ENCODE data around the gene KCTD16.
A peak's percentile ranks its signal among the peaks of the same experiment; 100 is the strongest.

KCTD16 gene

GRCh38 chr5:144170276-144171024, at the start of gene KCTD16, which contains the start of gene YIPF5:
KCTD16 (plus strand) TSS chr5:144170873.
YIPF5 (minus strand) TSS chr5:144170659; CDS start chr5:144169955, 704 bp downstream.
- peak; percentile 98 for DNase-seq (ENCODE audit: low spot score)

DNA sequence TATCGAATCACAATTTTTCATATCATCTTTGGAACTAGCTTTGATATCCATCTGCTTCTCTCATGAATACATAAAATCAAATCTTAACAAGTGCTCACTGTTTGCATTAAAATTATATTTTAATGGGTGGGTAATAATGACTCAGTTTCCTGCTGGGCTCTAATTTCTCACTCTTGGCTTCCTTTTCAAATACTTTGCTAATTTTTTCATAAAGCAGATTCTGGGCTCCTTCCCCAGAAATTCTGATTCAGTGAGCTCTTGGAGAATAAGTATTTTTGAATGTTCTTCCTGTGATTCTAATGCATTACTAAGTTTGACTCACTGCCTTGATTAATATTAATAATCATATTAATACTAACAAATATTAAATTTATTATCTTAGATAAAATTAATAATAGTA, 49.1 kb upstream of the KCTD16 start:
- DNase-seq (ENCODE audit: low spot score) = no peak

GRCh38 chr5:144122081-144122480, 48.6 kb upstream of the KCTD16 start:
- DNase-seq (ENCODE audit: low spot score) = no peak

GRCh38 chr5:144122641-144123040, 48.0 kb upstream of the KCTD16 start:
- no peak for DNase-seq (ENCODE audit: low spot score)

DNA sequence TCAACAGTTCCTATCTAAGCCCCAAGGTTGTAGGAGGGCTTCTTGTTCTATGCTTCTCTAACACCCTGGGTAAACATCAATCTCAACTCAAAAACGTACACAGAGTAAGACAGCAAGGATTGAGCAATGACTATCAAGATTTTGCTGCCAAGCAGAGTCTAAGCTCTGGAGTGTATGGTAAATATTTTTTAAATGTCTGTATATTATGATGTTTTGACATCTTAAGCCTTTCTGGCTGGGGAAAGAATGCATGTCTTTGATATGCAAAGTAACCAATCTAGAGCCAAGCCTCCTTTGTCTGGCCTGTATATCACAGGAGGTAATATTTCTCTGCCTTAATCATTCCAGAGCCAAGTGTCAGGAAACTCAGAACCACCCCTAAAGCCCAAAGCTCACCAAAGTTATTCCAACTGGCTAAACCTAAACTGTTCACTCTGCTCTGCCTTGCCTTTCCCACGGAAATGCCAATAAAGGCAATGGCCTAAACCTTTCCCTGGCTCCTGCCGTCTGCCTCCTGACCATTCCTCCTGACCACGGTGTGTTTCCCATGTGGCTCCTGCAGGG, 45.4 kb upstream of the KCTD16 start:
- no peak for DNase-seq (ENCODE audit: low spot score)

- DNase-seq (ENCODE audit: low spot score) = no peak
Observed at GRCh38 chr5:144126707-144127106, 44.0 kb upstream of the KCTD16 start.

DNA sequence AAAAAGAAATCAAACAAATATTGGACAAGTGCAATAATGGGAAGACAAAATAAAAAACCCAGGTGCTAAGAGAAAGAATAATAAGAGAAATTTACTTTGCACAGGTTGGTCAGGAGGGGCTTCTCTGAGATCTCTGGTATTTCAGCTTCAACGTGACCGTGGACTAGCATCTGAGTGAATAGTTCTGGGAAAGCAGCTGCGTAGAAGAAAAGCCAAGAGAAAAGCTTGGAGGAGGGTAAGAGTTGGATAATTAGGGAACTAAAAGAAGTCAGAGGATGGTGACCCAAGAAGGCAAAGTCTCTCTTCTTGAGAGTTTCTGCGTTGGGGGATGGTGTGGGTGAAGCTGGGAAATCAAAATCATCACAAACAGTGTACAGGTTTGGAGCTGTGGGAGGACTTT, 41.8 kb upstream of the KCTD16 start:
- no peak for DNase-seq (ENCODE audit: low spot score)

- no peak for DNase-seq (ENCODE audit: low spot score)
Observed at GRCh38 chr5:144130306-144130705, 40.4 kb upstream of the KCTD16 start.

DNA sequence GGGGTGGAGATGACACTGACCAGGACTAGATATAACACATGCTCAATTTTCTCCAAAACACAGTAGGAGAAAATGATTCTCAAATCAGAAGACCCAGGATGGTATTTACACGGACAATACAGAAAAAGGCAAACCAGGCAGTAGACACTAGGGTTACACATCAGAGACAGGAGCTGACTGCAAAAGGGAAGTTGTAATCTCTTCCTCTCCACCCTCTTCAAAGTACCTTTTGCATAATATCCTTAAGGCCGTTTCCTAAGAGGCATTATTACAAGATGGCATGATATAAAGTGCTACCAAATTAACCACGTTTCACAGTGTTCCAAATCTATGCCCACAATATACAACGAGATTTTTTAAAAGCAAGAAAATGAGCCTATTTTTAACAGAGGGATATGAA, 39.4 kb upstream of the KCTD16 start:
- DNase-seq (ENCODE audit: low spot score) = no peak

DNA sequence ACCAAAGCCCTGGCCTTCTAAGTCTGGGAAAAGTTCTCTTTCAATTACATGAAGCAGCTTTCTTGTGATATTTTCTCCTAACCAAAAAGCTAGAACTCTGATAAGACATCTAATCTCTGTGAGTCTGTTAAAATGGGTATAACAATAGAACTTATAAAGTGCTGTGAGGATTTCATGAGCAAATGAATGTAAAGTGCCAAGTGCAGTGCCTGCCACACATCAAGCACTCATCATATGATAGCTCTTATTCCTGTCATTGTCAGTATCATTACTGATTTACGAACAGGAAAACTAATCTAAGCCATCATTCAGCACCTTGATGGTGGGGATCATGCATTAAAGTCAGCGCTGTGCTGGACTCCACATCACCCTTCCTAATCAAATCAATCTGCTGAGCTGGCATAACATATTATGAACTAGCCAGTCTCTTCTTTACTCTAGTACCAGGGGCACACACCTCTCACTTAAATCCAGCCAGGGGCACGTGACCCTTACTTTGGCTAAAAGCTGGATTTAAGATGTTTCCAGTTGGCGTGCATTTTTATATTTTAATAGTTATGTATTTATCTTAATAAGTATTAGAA, 37.5 kb upstream of the KCTD16 start:
- DNase-seq (ENCODE audit: low spot score) = no peak

DNA sequence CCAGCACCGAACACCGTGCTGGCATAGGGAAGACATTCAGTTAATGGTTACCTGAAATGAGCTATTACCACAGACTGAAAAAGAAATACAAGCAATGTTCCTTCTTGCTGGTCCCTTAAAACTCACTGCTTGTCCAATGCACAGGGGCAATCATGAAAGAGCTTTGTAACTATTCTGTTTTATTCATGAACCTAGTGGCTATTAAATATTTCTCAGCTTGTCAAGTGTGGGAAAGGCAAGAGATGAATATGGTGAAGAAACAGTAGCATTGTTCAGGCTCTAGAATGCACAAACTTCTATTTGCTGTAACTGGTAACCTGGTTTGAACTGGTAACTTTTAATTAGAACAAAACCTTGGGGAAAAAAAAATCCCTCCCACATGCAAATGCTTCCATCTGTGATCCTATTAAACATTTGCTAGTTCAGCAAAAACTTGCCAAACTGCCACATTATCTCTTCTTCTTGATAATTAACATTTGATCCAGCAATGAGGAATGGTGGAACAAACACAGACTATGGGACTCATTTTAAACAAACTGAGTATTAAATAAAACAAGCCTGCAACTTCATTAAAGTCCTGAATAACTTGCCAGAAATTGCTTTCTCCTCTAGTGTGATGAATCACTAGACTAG, 36.4 kb upstream of the KCTD16 start:
- no peak for DNase-seq (ENCODE audit: low spot score)

DNA sequence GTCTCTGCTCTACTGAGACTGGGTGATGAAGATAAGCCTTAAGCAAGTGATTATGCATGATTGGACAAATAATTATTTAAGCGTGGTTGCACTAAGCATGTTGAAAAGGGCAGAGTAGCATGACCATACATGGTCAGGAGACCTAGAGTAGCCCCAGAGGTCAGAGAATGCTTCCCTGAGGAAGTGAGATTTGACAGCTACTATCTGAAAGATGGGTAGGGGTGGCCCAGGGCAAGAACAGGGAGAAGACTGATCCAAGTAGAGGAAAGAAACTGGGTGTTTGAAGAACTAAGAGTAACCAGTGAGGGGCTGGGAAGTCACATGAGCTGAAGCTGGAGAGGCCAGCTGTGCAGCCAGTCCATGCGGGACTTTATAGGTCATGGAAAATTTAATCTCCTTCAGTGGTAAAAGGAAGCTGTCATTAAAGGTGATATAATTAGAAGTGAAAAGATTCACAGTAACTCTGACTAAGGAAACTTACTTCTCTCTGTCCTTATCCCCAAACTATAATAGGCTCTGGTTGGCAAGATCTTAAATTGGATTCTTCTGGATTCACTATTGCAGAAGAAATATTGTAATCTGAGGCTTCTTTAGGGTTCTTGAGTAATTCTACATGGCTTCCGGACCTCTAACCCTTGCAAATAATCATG, 35.4 kb upstream of the KCTD16 start:
- no peak for DNase-seq (ENCODE audit: low spot score)

DNA sequence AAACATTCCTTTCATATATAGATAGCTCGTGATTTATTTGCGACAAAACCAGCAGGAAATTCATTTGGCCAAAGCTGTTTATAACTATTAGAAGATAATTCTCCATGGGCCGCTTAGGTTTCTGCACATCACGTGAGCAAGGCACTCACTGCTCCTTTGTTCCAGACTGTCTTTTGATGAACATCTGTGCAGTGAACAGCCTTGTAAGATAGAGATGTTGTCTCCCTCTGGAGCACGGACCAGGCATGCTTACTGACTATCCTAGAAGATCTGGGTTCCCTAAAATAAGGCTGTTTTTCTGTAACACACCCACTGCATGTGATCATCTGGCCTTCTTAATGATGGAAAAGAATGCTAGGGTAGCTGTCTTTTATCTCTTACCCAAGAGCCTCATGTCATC, 31.1 kb upstream of the KCTD16 start:
- DNase-seq (ENCODE audit: low spot score) = no peak

GRCh38 chr5:144141585-144141984, 29.1 kb upstream of the KCTD16 start:
- DNase-seq (ENCODE audit: low spot score) = no peak

DNA sequence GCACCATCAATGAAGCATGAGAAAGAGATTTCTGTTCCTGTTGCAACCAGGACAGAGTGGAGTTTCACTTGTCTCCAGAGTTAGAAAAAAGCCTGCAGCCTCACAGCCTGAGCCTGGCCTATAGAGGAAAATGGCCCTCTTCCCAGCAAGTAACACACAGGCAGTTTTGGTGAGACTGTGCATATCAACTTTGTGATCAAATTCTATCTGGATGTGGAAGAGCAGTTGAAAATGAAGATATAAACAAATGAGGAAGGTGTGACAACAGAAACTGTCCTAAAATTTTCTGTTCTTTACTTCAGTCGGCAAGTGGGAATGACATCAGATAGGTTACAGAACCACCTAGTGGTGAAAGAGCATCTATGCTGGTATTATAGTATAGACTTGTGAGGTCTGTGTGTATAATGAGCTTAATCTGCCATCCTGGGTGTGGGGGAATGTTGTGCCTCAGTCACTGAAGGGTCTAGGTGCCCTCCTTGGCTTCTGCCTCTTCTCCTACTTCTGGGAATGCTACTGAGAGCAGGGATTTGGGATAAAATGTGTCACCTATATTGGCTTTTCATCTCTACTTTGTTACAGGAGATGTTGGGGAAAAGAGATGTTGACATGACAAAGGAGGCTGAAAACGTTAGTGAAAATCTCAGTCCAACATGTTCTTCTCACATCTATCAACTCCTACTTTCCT, 28.4 kb upstream of the KCTD16 start:
- peak; percentile 73 for DNase-seq (ENCODE audit: low spot score)

GRCh38 chr5:144142824-144143162, 27.9 kb upstream of the KCTD16 start:
- DNase-seq (ENCODE audit: low spot score) = no peak

GRCh38 chr5:144143625-144144024, 27.0 kb upstream of the KCTD16 start:
- DNase-seq (ENCODE audit: low spot score) = no peak

DNA sequence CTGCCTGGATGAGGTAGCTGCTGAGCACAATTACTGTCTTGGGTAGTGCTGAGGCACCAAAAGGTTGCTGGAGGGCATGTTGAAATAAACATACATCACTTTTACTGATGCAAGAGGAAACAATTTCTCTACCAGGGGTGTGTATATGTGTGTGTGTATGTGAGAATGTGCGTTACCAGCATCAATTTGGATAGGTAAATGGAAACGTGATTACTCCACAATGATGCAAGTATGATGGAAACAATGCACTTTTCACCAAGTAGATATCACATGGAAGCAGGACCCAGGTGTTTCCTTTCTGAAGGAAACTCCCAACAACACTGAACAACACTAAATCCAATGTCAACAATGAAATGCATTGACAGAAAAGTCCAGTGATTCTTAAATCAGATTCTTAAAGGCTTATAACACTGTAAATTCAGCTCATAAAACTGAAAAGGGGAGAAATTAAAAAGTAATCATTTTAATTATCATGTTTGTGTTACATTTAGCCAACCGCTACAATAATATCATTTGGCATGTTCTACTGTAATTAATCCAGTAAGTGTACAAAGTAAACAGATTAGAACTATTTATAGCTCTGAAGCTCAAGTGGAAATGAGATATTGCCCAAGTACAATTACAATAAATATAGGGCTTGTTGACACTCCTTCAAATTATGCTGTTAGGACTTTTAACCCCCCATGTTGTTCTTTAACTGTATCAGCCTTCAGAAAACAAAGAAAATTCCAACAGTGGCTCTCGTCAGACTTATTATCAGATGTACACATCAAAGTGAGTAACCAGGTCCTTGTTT, 25.5 kb upstream of the KCTD16 start:
- DNase-seq (ENCODE audit: low spot score) = no peak

DNA sequence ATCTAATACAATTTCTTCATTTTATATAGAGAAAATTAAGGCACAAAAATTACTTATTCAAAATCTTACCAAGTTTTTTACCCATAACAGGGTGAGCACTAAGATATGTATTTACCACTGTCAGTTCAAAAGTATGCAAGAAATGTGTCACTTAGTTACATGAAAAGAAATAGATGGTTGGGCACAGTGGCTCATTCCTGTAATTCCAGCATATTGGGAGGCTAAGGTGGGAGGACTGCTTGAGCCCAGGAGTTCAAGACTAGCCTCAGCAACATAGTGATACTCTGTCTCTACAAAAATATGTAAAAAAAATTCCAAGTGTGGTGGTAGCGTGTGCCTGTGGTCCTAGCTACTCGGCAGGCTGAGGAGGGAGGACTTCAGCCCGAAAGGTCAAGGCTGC, 19.6 kb upstream of the KCTD16 start:
- DNase-seq (ENCODE audit: low spot score) = no peak

DNA sequence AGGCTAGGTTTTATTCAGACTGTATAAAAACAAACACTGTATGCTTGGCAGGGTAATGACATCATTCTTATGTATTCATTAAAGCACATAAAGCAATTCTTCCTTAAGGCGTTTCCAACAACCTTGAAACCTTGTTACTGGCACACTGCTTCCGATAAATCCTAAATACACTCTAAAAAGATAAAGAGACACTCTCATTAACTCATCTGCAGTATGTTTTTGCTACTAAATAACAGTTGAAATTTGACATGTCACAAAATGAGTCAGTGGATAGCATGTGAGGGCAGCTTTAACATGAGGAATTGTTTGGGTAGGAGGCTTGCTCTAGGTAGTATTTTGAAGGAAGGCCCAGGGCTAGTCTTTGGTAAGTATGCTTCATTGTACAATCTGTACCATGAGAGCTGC, 13.9 kb upstream of the KCTD16 start:
- DNase-seq (ENCODE audit: low spot score) = no peak

DNA sequence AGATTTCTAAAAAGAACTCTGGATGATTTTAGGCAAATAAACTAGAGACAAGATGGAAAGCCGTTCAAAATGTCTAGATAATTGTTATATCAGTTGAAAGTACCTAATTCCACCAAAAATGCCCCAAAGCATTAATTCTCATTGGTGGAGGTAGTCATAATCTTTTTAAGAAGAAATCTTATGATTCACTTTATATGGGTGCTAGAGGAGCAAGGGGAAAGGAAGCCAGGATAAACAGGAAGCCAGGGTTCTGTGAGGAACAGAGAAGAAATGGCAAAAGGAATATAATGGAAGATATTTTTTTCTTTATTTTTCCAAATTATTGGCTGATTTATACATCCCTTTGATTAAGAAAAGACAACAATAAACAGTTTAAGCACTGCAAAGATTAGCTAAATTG, 8.0 kb upstream of the KCTD16 start:
- DNase-seq (ENCODE audit: low spot score) = no peak

Data from NAMALWA (cell line).